SK-N-SH (cell line): ENCODE data around the gene TARBP1.

Experiments used
- CHD2 ChIP-seq: fragments of 150-350 bp; IDR thresholded peaks from 2 replicates; pipeline ENCODE4 v1.6.1; 2018; ENCODE audit warnings: low read length; ENCODE audit not compliant: partially characterized antibody
- FOXM1 ChIP-seq: IDR thresholded peaks from 2 replicates; pipeline ENCODE4 v1.4.0; 2012; ENCODE audit warnings: low read depth, mild to moderate bottlenecking
- GABPA ChIP-seq: IDR thresholded peaks from 2 replicates; pipeline ENCODE4 v1.4.0; 2012; ENCODE audit warnings: low read depth, mild to moderate bottlenecking
- MEF2A ChIP-seq: IDR thresholded peaks from 2 replicates; pipeline ENCODE4 v1.4.0; 2012; ENCODE audit warnings: low read depth, borderline replicate concordance
- POLR2AphosphoS5 ChIP-seq: IDR thresholded peaks from 2 replicates; pipeline ENCODE4 v1.6.1; 2012; ENCODE audit warnings: low read depth, low read length
- TF ChIP-seq, protein P1 (sequence below): fragments of 200-600 bp; sonication (generic); IDR thresholded peaks from 2 replicates; pipeline ENCODE4 v1.6.1; 2017; ENCODE audit warnings: antibody characterized with exemption, mild to moderate bottlenecking, moderate library complexity
- TF ChIP-seq, protein P2 (sequence below): IDR thresholded peaks from 2 replicates; pipeline ENCODE4 v1.4.0; 2012; ENCODE audit warnings: low read depth
- TF ChIP-seq, protein P3 (sequence below): IDR thresholded peaks from 2 replicates; pipeline ENCODE4 v1.4.0; 2012; ENCODE audit warnings: low read depth, borderline replicate concordance

DNA sequence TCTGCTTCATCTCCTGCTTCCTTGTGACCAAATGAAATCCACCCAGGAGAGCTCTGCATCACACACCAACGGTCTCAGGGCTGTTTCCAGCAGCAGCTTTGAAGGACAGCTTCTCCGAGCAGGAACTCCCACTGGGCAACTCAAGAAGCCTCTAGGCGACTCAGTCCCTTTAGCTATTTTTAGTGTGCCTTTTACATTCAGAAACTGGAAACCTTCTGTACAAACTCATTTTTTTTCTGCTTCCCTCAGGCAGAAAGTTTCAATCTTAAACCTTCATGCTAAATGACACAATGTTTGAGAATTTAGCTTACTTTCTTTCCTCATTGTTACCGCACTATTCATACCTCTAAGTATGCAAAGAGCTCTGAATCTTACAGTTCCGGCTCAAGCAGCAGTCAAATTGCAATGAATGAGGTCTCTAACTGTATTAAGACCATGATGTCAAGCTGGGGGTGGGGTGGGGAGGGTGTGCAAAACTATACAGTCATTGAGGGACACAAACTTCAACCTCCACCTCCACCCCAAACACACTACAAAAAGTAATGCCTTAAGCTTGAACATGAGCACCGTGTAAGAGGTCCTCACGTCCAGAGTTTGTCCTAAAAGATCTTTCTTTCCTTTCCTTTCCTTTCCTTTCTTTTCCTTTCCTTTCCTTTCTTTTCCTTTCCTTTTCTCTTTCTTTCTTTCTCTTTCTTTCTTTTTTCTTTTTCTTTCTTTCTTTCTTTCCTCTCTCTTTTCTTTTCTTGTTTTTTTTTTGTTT is 16.4 kb upstream of the TARBP1 start:
- TF ChIP-seq, protein P1, sequence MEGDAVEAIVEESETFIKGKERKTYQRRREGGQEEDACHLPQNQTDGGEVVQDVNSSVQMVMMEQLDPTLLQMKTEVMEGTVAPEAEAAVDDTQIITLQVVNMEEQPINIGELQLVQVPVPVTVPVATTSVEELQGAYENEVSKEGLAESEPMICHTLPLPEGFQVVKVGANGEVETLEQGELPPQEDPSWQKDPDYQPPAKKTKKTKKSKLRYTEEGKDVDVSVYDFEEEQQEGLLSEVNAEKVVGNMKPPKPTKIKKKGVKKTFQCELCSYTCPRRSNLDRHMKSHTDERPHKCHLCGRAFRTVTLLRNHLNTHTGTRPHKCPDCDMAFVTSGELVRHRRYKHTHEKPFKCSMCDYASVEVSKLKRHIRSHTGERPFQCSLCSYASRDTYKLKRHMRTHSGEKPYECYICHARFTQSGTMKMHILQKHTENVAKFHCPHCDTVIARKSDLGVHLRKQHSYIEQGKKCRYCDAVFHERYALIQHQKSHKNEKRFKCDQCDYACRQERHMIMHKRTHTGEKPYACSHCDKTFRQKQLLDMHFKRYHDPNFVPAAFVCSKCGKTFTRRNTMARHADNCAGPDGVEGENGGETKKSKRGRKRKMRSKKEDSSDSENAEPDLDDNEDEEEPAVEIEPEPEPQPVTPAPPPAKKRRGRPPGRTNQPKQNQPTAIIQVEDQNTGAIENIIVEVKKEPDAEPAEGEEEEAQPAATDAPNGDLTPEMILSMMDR = no peak
- TF ChIP-seq, protein P2, sequence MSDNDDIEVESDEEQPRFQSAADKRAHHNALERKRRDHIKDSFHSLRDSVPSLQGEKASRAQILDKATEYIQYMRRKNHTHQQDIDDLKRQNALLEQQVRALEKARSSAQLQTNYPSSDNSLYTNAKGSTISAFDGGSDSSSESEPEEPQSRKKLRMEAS = peak; percentile 25; the same call in 1 of the 2 replicates
- peak; percentile 31; the same call in 1 of the 2 replicates for TF ChIP-seq POLR2AphosphoS5
- peak; percentile 77 for TF ChIP-seq MEF2A
- TF ChIP-seq FOXM1 = no peak
- TF ChIP-seq CHD2 = no peak
- 0 out of 2 replicates have a peak, but pooled peaks have one; percentile 20 for TF ChIP-seq GABPA
- TF ChIP-seq, protein P3, sequence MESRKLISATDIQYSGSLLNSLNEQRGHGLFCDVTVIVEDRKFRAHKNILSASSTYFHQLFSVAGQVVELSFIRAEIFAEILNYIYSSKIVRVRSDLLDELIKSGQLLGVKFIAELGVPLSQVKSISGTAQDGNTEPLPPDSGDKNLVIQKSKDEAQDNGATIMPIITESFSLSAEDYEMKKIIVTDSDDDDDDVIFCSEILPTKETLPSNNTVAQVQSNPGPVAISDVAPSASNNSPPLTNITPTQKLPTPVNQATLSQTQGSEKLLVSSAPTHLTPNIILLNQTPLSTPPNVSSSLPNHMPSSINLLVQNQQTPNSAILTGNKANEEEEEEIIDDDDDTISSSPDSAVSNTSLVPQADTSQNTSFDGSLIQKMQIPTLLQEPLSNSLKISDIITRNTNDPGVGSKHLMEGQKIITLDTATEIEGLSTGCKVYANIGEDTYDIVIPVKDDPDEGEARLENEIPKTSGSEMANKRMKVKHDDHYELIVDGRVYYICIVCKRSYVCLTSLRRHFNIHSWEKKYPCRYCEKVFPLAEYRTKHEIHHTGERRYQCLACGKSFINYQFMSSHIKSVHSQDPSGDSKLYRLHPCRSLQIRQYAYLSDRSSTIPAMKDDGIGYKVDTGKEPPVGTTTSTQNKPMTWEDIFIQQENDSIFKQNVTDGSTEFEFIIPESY = 0 out of 2 replicates have a peak, but pooled peaks have one; percentile 37
